Neural cell (in vitro differentiated cells): Measurements from ENCODE around the gene EFCAB8.

Experiments used
- EP300 ChIP-seq: fragments of 450-650 bp; conservative IDR thresholded peaks from 2 replicates; pipeline ENCODE4 v1.6.1; 2014; ENCODE audit warnings: antibody characterized with exemption, mild to moderate bottlenecking, moderate library complexity; ENCODE audit not compliant: poor library complexity, severe bottlenecking
- MXI1 ChIP-seq: fragments of 450-650 bp; conservative IDR thresholded peaks from 2 replicates; pipeline ENCODE4 v1.6.1; 2014; ENCODE audit warnings: antibody characterized with exemption, mild to moderate bottlenecking; ENCODE audit not compliant: poor library complexity, severe bottlenecking
- RAD21 ChIP-seq: fragments of 450-650 bp; conservative IDR thresholded peaks from 2 replicates; pipeline ENCODE4 v1.6.1; 2014; ENCODE audit warnings: antibody characterized with exemption, mild to moderate bottlenecking, moderate library complexity
- TF ChIP-seq, protein P1 (sequence below): fragments of 450-650 bp; IDR thresholded peaks from 2 replicates; pipeline ENCODE4 v1.5.1; 2014; ENCODE audit warnings: antibody characterized with exemption, mild to moderate bottlenecking, moderate library complexity; ENCODE audit not compliant: poor library complexity, severe bottlenecking

DNA sequence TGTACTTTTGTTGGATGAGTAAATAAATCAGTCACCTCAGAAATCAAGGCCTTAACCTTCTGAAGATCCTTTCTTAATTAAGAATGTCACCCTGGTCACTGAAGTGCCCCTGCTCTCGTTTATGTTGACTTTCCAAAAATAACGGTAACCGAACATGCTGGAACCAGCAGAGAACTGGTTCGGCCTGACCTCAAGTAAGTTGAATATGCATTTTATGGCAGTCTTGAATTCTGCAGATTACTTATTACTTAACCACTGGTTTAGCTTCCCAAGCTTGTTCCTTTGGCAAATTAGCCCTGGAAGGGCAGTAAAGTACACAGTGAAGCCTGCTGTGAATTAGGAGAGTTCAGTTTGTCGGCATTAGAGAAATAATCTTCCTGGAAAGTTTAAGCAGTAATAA, 26.7 kb upstream of the EFCAB8 start:
- TF ChIP-seq RAD21, result no peak
- TF ChIP-seq, protein P1, sequence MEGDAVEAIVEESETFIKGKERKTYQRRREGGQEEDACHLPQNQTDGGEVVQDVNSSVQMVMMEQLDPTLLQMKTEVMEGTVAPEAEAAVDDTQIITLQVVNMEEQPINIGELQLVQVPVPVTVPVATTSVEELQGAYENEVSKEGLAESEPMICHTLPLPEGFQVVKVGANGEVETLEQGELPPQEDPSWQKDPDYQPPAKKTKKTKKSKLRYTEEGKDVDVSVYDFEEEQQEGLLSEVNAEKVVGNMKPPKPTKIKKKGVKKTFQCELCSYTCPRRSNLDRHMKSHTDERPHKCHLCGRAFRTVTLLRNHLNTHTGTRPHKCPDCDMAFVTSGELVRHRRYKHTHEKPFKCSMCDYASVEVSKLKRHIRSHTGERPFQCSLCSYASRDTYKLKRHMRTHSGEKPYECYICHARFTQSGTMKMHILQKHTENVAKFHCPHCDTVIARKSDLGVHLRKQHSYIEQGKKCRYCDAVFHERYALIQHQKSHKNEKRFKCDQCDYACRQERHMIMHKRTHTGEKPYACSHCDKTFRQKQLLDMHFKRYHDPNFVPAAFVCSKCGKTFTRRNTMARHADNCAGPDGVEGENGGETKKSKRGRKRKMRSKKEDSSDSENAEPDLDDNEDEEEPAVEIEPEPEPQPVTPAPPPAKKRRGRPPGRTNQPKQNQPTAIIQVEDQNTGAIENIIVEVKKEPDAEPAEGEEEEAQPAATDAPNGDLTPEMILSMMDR, result no peak
- TF ChIP-seq EP300, result no peak
- no peak for TF ChIP-seq MXI1
